HG02642 (cell line): ENCODE results near the gene DEDD2.

Experiments used
- ATAC-seq: cut with Tn5 transposase; IDR thresholded peaks from one replicate; pipeline ENCODE4 v1.9.1; 2021; ENCODE audit warnings: mild to moderate bottlenecking; ENCODE audit not compliant: unreplicated experiment, poor library complexity

The DEDD2 gene

GRCh38 chr19:42151782-42152684, 65.4 kb downstream of the DEDD2 start:
- ATAC-seq = no peak

GRCh38 chr19:42150911-42151361, 66.5 kb downstream of the DEDD2 start:
- ATAC-seq = no peak

GRCh38 chr19:42150364-42150763, 67.1 kb downstream of the DEDD2 start:
- no peak for ATAC-seq

GRCh38 chr19:42149447-42150202, 67.9 kb downstream of the DEDD2 start:
- no peak for ATAC-seq
